GM18511 (cell line): Measurements from ENCODE around the gene DDTL.
"Not testable (repeated sequence)": the region's sequence is repeated elsewhere in the genome, so short reads cannot be mapped to it uniquely, and the experiment has no call there.

ENCODE experiments used
- ATAC-seq: cut with Tn5 transposase; IDR thresholded peaks from one replicate; pipeline ENCODE4 v1.9.1; 2021; ENCODE audit warnings: mild to moderate bottlenecking, moderate library complexity; ENCODE audit not compliant: unreplicated experiment

DDTL gene

DNA sequence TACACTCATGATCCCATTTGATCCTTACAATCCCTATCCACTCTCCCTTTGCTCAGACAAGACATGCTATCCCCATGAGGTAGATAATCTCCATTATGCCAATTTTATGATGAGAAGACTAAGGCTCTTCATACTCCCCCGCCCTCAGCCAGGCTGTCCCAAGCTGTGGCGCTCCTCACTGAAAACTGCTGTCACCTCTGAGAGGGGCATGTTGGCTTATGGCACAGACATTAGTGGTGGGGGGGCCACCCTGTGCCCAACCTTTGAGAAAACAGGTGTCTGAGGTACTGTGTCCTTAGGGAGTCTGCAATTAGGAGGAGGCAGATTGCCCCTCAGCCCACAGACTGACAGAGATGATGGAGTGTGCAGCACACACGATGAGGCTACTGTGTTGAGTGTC, 2.4 kb downstream of the DDTL start:
- no peak for ATAC-seq

DNA sequence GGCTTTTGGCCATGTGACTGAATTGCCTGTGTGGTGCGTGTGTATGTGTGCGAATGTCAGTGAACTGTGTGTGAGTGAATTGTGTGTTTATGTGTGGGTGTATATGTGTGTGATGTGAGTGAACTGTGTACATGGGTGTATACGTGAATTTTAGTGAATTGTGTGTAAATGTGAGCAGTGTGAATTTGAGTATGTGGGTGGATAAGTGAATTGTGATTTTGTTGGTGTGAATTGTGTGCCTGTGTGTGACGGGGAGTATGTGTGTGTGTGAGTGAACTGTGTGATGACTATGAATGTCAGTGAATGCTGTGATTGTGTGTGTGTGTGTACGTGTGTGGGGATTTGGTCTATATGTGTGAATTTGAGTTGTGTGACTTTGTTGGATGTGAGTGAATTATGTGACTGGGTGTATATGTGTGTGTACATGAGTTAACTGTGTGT, 3.5 kb downstream of the DDTL start:
- no peak for ATAC-seq

DNA sequence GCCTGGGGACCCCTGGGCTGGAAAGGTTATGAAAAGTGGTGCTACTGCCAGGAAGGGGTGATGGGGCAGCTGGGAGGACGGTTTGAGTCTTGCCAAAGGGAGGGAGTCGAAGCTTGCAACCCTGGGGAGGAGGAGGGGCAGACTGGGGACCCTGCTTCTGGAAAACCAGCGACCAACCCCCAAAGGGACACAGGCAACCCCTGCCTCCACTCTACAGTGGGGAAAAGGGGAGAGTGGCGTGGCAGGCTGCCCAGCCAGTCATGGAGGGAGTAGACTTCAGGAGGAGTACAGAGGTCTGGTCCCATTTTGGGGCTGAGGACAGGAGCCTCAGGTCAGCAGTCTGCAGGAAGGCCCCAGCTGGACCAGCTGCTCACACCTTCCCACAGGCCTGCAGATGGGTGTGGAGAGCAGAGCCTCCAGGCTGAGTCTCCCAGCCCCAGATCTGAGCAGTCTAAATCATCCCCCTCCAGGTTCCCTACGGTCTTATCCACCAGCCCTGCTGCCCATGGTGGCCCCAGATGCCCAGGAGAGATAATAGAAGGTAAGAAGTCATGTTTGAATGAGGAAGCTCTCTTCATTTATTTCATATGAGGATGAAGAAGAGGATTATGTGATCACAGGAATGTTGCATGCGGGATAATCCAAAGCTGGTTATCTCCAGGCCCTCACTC, 4.3 kb downstream of the DDTL start:
- no peak for ATAC-seq

DNA sequence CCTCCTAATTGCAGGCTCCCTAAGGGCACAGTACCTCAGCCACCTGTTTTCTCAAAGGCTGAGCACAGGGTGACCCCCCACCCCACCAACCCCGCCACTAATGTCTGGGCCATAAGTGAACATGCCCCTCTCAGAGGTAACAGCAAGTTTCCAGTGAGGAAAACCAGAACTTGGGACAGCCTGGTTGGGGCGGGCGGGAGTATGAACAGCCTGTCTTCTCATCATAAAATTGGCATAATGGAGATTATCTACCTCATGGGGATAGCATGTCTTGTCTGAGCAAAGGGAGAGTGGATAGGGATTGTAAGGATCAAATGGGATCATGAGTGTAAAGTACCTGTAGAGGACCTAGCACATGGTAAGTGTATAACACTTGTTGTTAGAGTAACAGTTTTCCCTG, 5.2 kb downstream of the DDTL start:
- not testable (repeated sequence) for ATAC-seq

DNA sequence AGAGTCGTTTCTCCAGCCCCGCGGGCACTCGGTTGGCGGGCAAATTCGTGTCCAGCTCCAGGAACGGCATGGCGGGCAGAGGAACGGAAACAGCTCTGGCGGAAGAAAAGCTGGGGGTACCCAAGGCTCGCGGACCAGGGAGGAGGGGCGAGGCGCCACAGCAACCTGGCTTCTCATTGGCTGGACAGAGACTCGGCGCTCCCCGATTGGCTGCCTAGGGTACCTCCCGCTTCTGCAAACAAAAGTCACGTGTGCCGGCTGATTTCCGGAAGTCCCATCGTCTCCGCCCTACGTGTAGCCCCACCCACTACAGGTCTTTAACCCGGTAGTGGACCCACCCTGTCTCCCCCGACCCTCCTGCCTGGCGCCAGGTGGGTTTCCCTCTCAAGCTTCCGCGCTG, 7.7 kb downstream of the DDTL start, which contains the start of gene DDT:
DDT (minus strand) TSS at position 97 of the 400 bp plus-strand sequence; CDS start at position 70, 27 bp downstream.
- peak; percentile 94 for ATAC-seq

DNA sequence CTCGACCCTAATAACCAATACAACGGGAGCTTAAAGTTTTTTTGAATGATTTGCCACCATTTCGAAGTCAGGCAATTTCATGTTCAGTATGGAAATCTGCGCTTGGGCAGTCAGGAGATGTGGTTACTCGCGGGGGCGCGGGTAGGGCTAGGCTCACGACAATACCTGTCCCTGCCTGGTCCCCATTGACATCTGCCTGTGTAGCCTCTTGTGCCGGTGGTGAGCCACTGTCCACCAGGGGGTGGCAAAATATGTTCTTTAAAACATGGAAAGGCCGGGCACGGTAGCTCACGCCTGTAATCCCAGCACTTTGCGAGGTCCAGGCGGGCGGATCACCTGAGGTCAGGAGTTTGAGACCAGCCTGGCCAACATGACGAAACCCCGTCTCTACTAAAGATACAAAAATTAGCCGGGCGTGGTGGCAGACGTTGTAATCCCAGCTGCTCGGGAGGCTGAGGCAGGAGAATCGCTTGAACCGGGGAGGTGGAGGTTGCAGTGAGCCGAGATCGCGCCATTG, 8.2 kb downstream of the DDTL start:
- ATAC-seq = peak; percentile 59

DNA sequence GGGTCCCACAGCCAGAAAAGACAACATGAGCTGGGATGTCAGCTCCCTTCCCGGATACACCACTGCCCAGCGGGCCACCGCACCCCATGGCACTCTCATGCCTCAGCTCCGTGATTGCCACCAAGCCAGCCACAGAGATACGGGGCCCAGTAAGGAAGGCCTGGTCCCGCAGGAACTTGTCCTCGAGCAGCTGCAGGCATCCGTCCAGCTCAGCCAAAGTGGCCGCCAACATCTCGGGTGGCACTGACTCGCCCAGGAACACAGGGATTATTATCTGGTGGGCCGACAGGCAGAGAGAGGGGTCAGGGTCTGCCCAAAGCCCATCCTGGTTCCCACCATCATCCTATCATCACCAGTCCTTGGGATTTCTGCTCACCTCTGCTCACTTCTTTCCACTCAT, 10.6 kb downstream of the DDTL start:
- not testable (repeated sequence) for ATAC-seq

DNA sequence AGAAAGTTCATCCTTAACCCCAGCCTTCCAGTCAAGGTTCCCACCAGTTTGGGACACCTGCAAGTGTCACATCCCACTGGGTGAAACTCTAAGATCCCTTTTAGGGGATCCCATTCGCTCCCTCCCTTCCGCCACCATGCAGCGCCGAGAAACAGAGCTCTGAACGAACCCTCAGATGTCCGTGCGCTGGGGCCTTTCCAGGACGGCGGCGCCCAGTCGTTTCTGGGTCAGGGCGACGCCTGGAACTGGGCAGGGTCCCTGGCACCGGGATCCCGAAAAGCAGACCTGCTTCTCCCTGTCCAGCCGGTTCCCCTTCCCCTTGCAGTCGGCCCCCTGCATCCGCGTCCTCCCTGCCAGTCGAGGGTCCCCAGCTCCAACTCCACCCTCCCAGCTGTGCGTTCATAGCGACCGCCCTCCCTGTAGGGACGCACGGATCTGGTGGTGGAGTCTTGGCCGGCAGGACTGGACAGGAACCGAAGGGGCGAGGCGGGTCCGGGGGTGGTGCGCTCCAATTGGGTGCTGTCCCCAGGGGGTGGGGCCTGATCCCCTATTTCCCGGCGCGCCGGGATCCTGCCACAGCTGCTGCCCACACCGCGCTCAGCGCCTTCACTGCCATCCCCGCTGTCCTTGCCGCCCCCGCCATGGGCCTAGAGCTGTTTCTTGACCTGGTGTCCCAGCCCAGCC, 13.0 kb downstream of the DDTL start, which contains the start of gene GSTT2:
GSTT2 (plus strand) TSS at position 578 of the 684 bp plus-strand sequence.
- not testable (repeated sequence) for ATAC-seq

DNA sequence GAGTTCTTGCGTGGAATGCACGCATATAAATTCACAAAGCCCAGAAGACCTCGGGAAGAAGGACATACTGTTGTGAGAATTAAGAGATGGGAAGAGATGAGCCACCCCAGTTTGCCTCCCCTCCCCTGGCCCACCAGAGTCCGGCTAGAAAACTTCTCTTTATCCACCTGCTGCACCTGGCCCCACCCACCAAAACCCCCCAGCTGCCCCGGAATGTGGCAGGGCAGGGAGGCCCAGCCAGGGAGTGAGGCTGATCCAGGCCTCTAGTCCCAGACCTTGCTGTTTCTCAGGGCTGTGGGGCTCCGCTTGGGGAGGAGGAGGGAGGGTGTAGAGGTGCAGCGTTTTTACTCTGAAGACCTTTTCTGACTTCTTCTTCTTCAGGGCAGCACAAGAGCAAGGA, 13.9 kb downstream of the DDTL start:
- not testable (repeated sequence) for ATAC-seq

DNA sequence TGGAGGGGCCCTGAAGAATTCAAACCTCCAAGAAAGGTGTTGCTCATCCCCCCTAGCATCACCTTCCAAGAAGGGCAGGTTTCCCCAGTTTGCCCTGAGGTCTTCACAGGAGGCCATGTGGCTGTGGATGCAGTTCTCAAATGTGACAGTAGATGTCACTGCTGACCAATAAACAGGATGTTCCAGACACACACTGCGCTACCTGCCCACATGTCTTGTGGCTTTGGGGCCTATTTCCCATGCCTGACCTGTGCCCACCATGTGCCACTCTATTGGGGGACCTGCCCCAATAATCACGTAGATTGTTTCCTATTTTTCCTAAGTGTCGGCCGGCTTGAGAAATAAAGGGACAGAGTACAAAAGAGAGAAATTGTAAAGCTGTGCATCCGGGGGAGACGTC, 17.7 kb downstream of the DDTL start:
- no peak for ATAC-seq

DNA sequence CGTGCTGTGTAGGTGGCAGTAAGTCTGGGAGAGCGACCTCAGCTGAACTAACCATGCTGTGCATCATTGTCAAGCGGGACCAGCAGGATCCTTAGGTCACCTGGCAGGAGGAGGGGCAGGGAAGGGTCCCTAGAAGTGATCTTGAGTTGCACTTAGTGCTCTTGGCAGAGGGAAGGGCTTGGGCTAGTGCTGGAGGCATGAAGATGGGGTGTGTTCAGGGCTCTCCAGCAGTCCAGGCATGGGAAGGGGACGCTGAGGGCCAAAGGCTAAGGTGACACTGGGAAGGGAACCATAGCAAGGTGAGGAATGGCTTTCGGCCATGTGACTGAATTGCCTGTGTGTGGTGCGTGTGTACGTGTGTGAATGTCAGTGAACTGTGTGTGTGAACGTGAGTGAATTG, 19.4 kb downstream of the DDTL start:
- not testable (repeated sequence) for ATAC-seq

DNA sequence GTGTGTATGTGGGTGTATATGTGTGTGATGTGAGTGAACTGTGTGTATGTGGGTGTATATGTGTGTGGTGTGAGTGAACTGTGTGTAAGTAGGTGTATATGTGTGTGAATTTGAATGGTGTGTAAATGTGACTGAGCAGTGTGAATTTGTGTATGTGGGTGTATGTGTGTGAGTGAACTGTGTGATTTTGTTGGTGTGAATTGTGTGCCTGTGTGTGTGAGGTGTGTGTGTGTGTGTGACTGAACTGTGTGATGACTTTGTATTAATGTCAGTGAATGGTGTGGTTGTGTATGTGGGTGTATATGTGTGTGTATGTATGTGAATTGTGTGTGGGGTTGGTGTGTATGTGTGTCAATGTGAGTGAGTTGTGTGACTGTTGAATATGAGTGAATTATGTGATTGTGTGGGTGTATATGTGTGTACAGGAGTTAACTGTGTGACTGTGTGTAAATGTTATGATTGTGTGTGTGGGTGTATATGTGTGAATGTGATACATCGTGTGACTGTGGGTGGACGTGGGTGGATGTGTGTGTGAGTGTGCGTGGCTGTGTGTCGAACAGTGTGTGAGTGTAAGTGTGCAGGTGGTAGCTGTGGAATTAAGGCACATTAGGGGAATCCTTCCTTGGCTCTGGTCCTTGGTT, 20.0 kb downstream of the DDTL start:
- ATAC-seq = not testable (repeated sequence)

DNA sequence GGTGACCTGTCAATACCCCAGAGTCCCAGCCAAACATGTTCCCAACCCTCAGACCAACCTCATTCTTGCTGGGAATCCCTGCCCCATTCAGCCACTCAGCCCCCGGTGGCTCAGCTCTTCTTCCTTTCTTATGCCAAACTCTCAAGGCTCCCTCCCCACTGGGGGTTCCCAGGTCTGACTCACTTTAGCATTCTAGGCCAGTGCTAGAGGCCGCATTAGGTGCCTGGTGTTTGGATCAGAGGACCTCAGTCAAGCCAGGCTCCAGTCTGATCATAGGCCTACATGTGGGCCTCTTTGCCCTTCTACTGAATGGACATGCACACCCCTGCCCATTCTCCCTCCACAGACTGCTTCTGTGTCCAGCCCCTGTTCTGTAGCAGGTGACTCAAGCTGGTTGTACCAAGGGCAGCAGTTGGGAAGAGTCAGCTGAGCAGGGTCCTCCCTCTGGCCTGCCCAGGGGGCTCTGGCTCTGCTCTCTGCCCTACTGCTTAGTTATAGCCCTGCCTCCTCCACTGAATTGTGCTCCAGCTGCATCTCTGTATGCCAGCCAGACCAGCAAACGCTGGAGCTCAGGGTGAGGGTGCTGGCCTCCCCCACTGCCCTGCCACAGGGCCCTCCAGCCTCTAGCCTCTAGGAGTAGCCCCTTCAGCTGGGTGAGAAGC, 23.0 kb downstream of the DDTL start:
- not testable (repeated sequence) for ATAC-seq

DNA sequence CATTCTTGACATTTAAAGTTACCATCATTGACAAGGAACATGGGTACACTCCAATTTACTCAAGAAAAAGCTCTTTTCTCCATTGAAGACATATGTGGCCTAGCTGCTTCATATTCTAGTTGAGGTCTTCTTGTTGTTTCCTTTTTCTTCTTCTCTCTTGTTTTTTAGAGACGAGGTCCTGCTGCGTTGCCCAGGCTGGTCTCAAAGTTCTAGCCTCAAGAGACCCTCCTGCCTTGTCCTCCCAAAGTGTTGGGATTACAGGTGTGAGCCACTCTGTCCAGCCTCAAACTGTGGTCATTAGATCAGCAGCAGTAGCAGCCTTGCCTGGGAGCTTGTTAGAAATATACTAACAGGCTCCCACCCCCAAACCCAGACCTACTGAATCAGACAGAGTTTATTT, 26.4 kb downstream of the DDTL start:
- not testable (repeated sequence) for ATAC-seq

DNA sequence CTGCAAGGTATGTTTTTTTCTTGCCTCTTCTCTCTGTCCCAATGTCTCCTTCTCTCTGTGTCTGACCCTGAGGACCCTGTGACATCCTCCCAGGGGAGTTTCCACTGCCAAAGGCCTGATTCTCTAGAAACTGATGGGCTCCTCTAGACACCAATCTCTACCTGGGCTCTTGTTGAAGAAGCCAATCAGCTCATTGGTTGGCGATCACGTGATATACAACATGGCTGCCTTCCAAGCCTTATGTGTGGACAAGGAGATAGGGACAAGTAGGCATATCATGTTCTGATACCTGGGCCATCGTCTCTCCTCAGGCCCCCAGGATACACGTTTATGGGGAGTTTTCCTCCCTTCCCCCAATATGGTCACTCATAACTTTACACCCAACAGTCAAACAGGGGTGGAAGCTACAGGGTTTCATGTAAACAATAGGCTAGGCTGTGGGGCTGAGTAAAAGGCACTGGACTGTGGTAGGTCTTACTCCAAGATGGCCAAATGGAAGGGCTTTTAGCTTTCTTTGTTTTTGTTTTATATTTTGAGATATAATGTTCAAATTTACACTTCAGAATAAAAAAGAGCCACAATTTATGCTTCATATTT, 27.0 kb downstream of the DDTL start:
- ATAC-seq = not testable (repeated sequence)

DNA sequence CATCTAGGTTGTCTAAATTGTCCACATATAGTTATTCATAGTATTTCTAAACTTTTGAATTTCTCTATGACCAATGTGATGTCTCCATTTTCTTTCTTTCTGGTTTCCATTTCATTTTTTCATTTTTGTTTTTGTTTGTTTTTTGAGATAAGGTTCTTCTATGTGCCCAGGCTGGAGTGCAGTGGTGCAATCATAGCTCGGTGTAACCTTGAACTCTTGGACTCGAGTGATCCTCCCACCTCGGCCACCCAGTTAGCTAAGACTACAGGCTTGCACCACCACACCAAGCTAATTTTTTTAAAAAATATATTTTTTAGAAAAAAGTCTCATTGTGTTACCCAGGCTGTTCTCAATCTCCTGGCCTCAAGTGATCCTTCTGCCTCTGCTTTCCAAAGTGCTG, 30.4 kb downstream of the DDTL start:
- ATAC-seq = no peak

DNA sequence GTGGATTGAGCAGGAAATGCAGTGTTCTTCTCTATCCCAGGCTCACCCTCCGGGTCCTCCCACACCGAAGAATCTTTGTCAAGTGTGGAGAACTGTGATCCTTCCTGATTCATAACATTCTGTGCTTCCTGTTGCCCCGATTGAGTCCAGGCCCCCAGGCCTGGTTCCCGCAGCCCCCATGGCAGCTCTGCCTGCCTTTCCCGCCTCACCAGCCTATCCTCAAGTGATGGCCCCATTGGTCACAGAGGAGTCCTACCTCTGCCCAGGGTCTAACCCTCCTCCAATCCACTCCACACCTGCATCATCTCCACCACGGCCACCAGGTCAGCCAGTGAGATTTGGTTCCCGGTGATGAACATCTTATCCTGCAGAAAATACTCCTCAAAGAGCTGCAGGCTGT, 33.1 kb downstream of the DDTL start:
- not testable (repeated sequence) for ATAC-seq

DNA sequence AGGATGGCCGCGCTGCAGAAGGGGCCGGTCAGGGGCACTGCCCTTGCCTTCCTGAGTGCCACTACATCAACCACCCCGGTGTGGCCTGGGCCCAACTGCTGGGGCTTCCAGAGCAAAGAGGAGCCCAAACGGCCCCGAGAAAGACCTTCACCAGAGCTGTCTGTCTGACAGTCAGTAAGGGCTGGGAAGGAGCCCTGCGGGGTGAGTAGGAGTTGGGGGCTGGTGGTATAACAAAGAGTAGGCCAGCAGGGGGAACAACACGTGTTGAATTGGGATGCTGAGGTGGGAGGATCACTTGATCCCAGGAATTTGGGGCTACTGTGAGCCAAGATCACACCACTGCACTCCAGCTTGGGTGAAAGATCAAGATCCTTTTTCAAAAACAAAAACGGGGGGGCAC, 34.6 kb downstream of the DDTL start:
- ATAC-seq = no peak

DNA sequence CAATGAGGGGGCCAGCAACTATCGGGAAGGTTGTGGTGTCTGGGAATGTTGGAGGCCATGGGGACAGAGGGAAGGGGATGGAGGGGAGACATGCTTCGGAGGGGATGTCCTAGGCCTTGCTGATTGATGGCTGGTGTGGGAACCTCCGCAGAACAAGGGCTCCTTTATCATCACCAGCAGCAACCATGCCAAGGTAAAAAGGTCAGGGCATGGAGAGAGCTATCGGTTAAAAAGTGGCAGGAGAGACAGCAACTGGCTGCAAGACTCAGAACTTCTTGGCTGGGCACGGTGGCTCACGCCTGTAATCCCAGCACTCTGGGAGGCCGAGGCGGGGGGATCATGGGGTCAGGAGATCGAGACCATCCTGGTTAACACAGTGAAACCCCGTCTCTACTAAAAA, 35.6 kb downstream of the DDTL start:
- ATAC-seq = no peak

DNA sequence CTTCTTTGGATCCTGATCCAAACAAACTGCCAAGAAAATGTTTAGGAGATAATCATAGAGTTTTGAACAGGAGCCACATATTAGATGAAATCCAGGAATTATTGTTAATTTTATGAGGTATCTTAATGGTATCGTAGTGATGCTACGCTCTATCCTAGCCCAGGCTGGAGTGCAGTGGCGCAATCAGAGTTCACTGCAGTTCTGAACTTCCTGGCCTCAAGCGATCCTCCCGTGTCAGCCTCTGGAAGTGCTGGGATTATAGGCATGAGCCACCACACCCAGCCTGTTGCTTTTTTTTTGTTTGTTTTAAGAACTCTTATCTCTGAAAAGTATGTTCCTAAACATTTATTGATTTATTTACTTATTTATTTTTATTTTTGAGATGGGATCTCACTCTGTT, 36.2 kb downstream of the DDTL start:
- no peak for ATAC-seq

DNA sequence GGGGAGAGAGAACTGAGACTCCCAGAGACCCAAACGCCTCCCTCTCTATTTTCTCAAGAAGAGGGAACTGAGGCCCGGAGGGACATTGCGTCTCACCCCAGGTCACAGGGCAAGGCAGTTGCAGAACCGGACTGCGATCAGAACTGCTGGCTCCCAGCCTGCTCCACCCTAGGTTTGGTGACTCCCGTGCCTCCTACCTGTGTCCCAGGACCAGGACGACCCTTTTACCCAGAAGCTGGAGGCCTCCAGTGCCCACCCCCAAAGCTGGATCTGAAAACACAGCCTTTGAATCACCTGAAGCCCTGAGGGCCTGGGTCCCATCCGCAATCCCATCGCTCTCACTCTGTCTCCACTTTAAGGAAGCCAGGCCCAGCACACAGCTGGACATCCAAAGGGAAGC, 37.2 kb downstream of the DDTL start:
- no peak for ATAC-seq
